HG02678 (cell line): Measurements from ENCODE around the gene GARNL3.

Source experiments
- ATAC-seq: cut with Tn5 transposase; IDR thresholded peaks from one replicate; pipeline ENCODE4 v1.9.1; 2021; ENCODE audit warnings: mild to moderate bottlenecking, moderate library complexity; ENCODE audit not compliant: unreplicated experiment

The GARNL3 gene

DNA sequence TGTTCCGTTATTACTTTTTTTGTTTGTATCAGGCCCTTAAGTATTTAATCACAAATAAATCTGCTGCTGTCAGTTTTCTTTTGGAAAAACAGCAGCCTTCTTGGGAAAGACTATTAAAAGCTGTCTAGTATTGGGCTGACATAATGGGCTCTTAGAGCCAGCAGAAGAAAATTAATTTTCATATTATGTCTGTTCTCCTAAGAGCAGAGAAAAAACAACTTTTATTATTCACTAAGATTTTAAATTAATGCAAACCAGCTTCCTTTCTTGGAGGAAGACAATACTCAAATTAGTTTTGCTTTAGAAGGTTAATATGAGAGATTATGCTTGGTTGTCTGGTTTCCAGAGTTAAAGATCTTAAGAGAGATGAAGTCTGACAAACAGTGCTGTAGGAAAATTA is 30.6 kb upstream of the GARNL3 start:
- ATAC-seq, result no peak

DNA sequence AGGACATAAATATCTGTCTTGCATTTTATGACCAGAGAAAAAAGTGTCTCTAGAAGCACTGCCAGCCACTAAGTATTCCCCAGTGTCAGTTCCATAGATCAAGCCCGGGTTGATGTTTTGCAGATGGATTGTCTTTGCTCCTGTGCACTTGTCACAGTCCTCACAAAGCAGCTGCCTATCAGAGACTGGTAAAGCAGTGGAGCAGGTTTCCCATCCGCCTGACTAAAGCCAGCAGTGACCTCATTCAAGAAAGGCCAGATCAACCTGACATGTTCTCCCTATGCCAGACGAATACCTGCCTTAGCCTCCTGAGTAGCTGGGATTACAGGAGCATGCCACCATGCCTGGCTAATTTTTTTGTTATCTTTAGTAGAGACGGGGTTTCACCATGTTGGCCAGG is 26.8 kb upstream of the GARNL3 start:
- no peak for ATAC-seq

- no peak for ATAC-seq
These were observed 23.2 kb upstream of the GARNL3 start for GRCh38 chr9:127241354-127241753.

DNA sequence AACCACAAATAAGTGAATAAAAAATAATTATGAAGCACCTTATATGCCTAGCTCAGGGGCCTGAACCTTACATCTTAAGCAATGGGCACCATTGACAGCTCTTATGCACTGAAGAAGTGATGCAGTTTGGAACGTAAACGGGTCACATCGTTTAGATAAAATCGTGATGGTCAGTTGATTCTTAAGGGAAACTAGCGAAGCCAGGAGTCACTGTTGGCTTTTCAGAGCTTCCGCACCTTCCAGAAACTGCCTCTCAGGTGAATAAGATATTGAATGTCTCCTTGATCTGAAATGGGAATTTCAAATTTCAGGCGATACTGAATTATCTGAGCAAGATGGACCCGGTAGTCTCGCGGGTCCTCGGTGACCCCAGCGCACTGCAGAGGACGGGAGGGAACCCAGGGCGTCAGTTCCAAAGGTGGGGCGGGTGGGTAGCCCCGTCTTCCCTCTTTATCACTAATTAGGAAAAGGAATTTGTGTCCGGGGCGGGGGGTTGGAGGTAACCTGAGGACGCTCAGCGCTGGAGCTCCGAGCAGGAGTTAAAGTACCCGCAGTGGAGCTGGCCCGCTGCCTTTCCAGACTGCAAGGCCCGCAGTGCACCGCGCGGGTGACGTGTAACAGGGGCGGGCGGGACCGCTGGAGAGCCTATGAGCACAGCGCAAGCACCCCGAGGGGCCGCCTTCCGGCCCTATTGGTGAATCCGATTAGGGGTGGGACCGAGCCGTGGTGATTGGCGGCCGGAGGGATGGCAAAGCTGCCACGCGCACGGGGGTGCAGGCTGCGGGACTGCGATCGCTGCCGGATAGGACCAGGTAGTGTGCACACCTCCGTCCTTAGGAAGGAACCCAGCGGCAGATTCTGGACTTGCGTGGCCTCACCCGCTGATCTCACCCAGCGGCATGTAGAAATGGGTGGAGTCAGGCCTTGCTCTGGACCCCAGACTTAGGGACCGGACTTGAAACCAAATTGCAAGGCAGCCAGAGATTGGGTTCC is 19.7 kb upstream of the GARNL3 start:
- peak; percentile 100 for ATAC-seq

- ATAC-seq, result no peak
These were observed 18.9 kb upstream of the GARNL3 start for GRCh38 chr9:127245637-127246164.

- ATAC-seq, result no peak
These were observed 16.3 kb upstream of the GARNL3 start for GRCh38 chr9:127248241-127248640.

DNA sequence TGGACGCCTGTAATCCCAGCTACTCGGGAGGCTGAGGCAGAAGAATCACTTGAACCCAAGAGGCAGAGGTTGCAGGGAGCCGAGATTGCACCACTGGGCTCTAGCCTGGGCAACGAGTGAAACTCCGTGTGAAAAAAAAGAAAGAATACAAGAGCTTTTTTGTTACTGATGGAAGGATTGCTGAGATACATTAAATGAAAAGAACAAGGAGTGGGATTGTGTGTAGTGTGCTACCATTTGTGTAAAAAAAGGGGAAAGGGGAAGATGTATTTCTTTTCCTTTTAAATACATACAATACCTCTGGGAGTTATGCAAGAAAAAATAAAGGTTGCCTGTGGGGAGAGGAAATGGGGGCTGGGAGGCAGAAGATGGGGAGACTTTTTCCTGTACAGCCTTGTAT is 14.7 kb upstream of the GARNL3 start:
- ATAC-seq, result no peak

GRCh38 chr9:127250896-127251391 is 13.6 kb upstream of the GARNL3 start:
- ATAC-seq, result no peak

DNA sequence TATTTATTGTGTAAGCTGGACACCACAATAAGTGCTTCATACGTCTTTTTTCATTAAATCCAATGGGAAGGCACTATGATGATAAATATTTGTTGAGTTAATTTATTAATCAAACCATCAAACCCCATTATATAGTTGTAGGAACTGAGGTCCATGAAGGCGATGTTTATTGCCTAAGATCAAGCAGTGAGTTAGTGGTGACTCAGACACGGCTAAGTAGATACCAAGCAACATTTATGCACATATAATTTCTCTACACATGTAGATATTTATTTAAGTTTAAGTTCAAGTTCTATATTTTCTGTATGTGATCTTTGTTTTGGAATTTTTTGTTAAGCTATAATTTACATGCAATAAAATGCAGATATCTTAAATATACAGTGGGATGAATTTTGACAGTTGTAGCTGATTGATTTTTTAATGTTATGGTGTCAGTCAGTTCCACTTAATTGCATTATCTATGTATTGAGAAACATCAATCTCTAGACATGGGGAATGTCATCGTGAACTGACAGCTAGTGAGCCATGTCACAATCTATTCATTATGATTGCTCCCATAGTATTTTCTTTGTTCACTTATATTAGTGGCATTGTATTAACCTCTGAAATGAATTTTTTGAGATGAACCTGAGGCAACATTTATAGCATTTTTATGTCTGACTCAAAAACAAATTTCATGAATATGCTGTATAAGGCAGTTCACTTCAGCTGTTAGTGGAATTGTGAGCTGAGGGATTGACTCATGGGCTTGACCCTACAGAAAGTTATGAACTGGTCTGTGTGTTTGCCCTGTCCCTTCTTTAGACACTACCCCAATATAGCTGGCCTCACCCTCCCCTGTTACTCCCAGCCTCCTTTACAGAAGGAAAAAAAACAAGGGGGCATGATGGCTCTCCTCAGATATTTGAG is 11.9 kb upstream of the GARNL3 start:
- ATAC-seq, result no peak

- no peak for ATAC-seq
These were observed 11.1 kb upstream of the GARNL3 start for GRCh38 chr9:127253446-127253845.

GRCh38 chr9:127255692-127256091 is 8.9 kb upstream of the GARNL3 start:
- no peak for ATAC-seq

DNA sequence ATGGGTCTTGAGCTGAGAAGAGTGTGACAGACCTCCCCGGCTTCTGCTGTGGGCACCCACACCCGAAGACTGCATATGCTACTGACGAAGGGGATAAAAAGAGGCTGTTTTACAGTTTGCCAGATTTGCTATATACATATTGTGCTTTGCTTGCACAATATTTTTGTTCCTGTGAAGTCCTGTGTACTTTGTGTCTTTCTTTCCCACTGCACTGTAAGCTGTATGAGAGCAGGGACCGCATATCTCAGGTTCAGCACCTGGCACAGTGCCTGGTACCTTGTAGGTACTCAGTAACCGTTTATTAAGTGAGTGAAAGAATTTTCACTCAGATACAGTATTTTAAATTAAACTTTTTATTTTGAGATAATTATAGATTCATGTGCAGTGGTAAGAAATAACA is 8.2 kb upstream of the GARNL3 start:
- no peak for ATAC-seq

DNA sequence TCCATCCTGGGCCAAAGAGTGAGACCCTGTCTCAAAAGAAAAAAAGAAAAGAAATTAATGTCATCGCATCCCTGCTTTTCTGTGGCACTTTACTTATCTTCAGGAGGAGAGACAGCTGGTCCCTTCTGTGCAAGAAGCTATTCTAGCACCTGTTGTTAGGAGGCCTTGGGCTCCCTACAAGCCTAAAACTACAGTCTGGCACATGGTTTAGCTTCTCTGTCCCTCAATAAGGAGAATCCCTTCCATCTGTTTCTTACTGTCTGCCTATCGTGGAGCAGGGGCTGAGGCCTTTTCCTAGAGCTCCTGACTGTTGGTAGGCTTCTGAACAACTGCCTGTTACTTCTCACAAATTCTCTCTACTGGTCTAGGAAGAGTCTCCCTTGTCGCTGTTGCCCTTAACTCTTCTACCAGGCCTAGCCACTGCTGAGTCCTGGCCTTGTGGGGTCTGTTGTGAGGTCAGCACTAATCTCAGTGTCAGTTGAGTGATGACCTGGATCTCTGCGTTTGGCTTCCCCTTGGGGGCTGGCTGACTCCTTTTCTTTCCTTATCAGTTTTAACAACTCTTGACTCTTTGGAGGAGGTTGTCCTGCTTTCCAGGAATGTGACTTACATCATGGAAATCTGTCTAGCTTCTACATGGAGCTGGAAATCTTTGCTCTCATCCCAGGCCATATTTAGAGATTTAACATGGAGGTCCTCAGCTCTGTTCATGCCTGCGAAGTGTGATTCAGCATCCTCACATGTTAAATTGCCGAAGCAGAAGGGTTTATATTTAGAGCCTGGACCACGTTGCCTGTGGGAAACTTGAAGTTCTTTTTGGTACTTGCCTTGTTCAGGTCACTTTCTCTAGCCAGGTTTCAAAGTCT is 5.7 kb upstream of the GARNL3 start:
- no peak for ATAC-seq

GRCh38 chr9:127262602-127263001 is 2.0 kb upstream of the GARNL3 start:
- ATAC-seq, result no peak

DNA sequence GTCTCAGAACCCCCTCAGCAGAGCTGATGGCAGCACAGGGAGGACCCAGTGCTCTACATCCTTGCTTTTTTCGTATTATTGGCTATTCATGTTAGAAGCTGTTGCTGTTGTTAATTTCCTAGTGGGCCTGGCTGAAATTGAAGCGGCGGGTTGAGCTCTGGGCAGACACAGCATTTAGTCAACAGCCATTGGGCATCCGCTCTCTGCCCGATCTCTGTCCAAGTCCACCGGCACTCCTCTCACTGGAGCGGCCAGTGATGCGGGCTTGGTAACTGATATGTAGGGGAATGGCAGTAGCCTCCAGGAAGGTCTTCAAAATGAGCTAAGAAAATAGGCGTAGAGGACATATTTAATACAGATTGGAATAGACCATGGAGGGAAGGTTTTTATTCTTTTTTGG is 1.3 kb upstream of the GARNL3 start:
- ATAC-seq, result no peak

GRCh38 chr9:127263664-127264063 is 910 bp upstream of the GARNL3 start:
- ATAC-seq, result no peak

DNA sequence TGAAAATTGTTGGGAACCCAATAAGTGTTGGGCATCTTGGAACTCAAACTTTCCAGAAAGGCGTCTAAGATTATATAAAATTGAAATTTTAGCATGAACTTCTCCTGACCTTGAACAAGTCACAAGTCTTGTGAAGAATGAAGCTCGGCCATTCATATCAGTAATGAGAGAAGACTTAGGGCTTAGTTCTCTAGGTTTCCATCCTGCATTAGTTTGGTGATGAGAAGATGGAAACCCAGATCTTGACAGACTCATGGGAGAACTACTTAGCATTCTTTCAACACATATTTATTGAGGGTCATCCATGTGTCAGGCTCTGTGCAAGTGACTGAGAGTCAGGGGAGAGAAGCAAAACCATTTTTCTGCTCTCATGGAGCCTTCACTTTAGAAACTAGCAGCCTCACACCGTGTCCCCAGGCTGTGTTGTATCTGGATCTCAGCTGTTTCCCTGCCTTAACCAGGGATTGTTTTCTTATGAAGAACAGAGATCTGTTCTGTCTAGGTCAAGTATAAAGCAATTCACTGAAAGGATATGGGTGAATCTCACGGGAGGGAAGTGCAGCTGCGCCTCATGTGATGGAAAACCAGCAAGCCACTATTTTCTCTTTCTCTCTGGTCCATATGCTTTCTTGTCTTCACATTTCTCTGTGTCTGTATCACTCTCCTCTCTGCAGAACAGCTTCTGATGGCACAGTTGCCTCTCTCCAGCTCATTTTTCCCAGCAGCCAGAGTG is 3.4 kb downstream of the GARNL3 start:
- ATAC-seq, result no peak

GRCh38 chr9:127269449-127269848 is 4.9 kb downstream of the GARNL3 start:
- no peak for ATAC-seq

DNA sequence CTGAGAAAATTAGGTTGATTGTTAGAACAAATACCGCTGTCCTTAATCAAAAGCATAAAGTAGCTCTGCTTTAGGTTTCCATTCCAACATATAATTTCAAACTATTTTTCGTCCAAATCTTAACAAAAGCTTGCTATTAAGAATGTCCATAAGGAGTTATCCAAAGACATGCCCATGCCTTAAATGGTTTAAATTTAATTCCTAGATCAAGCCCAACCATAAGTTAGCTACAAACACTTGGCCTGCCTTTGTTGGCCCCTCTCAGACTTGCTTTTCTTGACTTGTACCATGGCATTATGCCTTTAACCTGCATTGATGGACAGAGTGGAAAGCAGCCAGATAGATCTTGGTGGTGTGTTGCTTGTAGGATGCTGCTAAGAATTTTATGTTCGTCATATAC is 8.8 kb downstream of the GARNL3 start:
- no peak for ATAC-seq

DNA sequence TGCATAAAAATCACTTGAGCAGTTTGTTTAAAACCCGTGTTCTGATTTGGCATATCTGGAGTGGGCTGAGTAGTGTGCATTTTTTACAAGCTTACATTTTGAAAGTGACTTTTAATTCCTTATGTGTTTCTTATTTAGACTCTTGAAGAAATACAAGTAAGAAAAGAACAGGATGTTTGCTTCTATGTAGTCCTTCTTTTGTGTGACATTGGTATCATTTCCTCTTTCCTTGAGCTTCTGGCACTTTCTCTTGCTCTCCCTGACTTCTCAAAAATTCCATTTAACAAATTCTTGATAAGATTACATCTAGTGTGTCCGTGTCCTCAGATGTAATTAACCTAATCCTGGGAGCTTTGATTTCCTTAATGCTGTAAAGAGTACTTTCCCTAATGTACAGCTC is 12.5 kb downstream of the GARNL3 start:
- no peak for ATAC-seq
